ENCODE measurements around the gene NSMCE3.

Gene NSMCE3

GRCh38 chr15:29299784-29300183 lies 30.2 kb upstream of the NSMCE3 start:
- H3K4me3 ChIP-seq (ENCODE audit: low read length): no peak overlapping the region
- H3K9me3 ChIP-seq (ENCODE audit: insufficient read depth, low read length): no peaks in the 10 kb centered on the region
- H3K27ac ChIP-seq (ENCODE audit: low read length): no peak overlapping the region
- no peaks in the 10 kb centered on the region for H3K36me3 ChIP-seq (replicated peaks; ENCODE audit: low read depth, low read length)
- H3K27me3 ChIP-seq (ENCODE audit: low read depth, low read length): no peaks in the 10 kb centered on the region
- H3K9ac ChIP-seq (ENCODE audit: low read length): no peak overlapping the region
- no peaks in the 10 kb centered on the region for H3K4me1 ChIP-seq (ENCODE audit: low read length)
- H3K79me2 ChIP-seq (ENCODE audit: low read length): no peaks in the 10 kb centered on the region
- TF ChIP-seq CTCF (IDR thresholded peaks at IDR 0.05; ENCODE audit: low read depth, low read length) (no peak), EZH2phosphoT487 (IDR thresholded peaks at IDR 0.05; ENCODE audit: low read depth) (no peak)
- no peak overlapping the region for H2AFZ ChIP-seq (ENCODE audit: low read depth, low read length)
- H3K4me2 ChIP-seq (ENCODE audit: low read length): no peak overlapping the region
- no peaks in the 10 kb centered on the region for H4K20me1 ChIP-seq (ENCODE audit: insufficient read depth, low read length)

- Histone ChIP-seq H3K4me3 (ENCODE audit: low read length) (no peak overlapping the region), H3K9me3 (ENCODE audit: insufficient read depth, low read length) (no peaks in the 10 kb centered on the region), H4K20me1 (ENCODE audit: insufficient read depth, low read length) (no peaks in the 10 kb centered on the region), H3K27ac (ENCODE audit: low read length) (no peak overlapping the region), H2AFZ (ENCODE audit: low read depth, low read length) (no peak overlapping the region), H3K27me3 (ENCODE audit: low read depth, low read length) (no peaks in the 10 kb centered on the region), H3K79me2 (ENCODE audit: low read length) (no peaks in the 10 kb centered on the region), H3K36me3 (replicated peaks; ENCODE audit: low read depth, low read length) (no peaks in the 10 kb centered on the region), H3K9ac (ENCODE audit: low read length) (no peak overlapping the region), H3K4me1 (ENCODE audit: low read length) (no peaks in the 10 kb centered on the region), H3K4me2 (ENCODE audit: low read length) (no peak overlapping the region)
- no peak for TF ChIP-seq CTCF (IDR thresholded peaks at IDR 0.05; ENCODE audit: low read depth, low read length)
- TF ChIP-seq EZH2phosphoT487 (IDR thresholded peaks at IDR 0.05; ENCODE audit: low read depth): no peak
Observed at GRCh38 chr15:29299331-29299730, 29.7 kb upstream of the NSMCE3 start.

DNA sequence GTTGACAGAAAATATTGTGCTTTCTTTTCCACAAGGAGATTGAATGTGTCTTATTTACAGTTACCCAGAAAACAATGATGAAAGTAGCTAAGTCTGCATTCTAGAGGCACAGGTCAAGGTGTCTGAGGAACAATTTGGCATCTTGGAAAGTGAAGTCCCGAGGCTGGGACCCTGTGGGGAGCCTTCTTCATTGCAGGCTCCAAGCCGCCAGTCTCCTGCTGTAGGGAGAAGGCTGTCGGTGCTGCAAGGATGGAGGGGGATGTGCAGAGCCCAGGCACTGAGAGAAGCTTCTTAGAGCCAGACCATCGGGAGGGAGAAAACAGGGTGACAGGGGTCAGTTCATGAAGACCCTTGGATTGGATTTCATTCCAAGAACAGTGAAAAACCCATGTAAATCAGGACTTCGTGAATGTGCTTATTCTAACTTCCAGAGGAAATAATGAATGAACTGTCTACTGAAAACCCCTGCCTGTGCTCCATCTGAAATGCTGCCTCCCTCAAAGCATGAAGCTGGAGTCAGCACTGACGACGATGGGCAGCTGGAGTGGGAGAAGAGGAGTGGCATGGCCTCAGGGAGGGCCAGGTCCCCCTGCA lies 25.2 kb upstream of the NSMCE3 start:
- Histone ChIP-seq H4K20me1 (ENCODE audit: insufficient read depth, low read length) (no peaks in the 10 kb centered on the region), H3K4me1 (ENCODE audit: low read length) (no peaks in the 10 kb centered on the region), H3K27ac (ENCODE audit: low read length) (no peak overlapping the region), H3K27me3 (ENCODE audit: low read depth, low read length) (no peaks in the 10 kb centered on the region), H3K9me3 (ENCODE audit: insufficient read depth, low read length) (no peaks in the 10 kb centered on the region), H3K36me3 (replicated peaks; ENCODE audit: low read depth, low read length) (no peaks in the 10 kb centered on the region), H3K4me3 (ENCODE audit: low read length) (no peak overlapping the region), H2AFZ (ENCODE audit: low read depth, low read length) (no peak overlapping the region), H3K79me2 (ENCODE audit: low read length) (no peaks in the 10 kb centered on the region), H3K9ac (ENCODE audit: low read length) (no peak overlapping the region), H3K4me2 (ENCODE audit: low read length) (no peak overlapping the region)
- TF ChIP-seq EZH2phosphoT487 (IDR thresholded peaks at IDR 0.05; ENCODE audit: low read depth) (no peak), CTCF (IDR thresholded peaks at IDR 0.05; ENCODE audit: low read depth, low read length) (no peak)

DNA sequence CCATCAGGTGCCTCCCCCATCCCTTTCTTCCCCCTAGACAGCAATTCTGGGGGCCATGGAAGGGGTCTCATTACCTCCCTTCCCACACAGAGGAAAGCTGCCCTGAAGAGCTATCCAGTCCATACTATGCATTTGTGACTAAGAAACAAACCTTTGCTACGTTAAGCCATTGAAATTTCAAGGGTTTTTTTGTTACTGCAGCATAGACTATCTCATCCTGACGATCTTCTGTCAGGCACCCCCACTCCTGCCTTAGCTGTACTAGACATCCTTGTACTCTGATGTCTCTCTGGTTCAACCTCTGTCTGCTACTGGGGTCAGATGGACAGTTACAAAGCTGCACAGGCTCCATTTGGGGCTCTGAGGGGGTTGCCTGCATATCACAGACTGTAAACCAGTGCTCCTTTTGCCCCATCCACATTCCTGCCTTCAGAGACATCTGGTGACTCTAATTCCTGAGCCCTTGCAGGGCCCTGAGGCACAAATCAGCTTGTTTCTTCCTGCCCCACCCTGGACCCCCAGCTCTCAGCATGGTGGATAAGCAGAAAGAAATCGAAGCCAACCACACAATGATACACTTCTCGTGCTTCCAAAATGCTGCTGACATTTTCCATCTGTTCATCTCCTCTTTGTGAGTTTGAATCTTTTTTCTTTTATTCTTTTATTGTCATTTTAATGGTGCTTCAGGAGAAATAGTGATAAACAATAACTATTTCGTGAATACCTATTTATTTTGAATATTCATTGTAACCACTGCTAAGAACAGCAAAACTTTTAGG lies 21.6 kb upstream of the NSMCE3 start:
- Histone ChIP-seq H3K36me3 (replicated peaks; ENCODE audit: low read depth, low read length) (no peaks in the 10 kb centered on the region), H3K4me2 (ENCODE audit: low read length) (no peak overlapping the region), H4K20me1 (ENCODE audit: insufficient read depth, low read length) (no peaks in the 10 kb centered on the region), H3K27me3 (ENCODE audit: low read depth, low read length) (no peaks in the 10 kb centered on the region), H3K79me2 (ENCODE audit: low read length) (no peaks in the 10 kb centered on the region), H3K27ac (ENCODE audit: low read length) (no peak overlapping the region), H3K4me3 (ENCODE audit: low read length) (no peak overlapping the region), H3K9ac (ENCODE audit: low read length) (no peak overlapping the region), H2AFZ (ENCODE audit: low read depth, low read length) (no peak overlapping the region), H3K4me1 (ENCODE audit: low read length) (no peaks in the 10 kb centered on the region), H3K9me3 (ENCODE audit: insufficient read depth, low read length) (no peaks in the 10 kb centered on the region)
- TF ChIP-seq CTCF (IDR thresholded peaks at IDR 0.05; ENCODE audit: low read depth, low read length) (no peak), EZH2phosphoT487 (IDR thresholded peaks at IDR 0.05; ENCODE audit: low read depth) (no peak)
